SJSA1 (cell line): ENCODE measurements around the gene GLUD1. TPM values are rescaled to one million over a fixed set of nuclear protein-coding genes. Genes with fewer than 3 reads are reported as not detected.
"Not testable (repeated sequence)": the region's sequence is repeated elsewhere in the genome, so short reads cannot be mapped to it uniquely, and the experiment has no call there.

Source experiments
- DNase-seq, 2 experiments: peaks; one replicate each; pipeline ENCODE4 v3.0.0-alpha.2; 2015 to 2020; ENCODE audit warnings: low spot score in 2 of 2, low read depth in 1 of 2
- H3K27ac ChIP-seq: fragments of 250-450 bp; sonication (Bioruptor Pico); 2 replicates; pipeline ENCODE4 v1.5.1; 2020; ENCODE audit warnings: mild to moderate bottlenecking, moderate library complexity
- H3K27me3 ChIP-seq: fragments of 250-450 bp; sonication (Bioruptor Pico); replicated peaks from 2 replicates; pipeline ENCODE4 v1.5.1; 2020; ENCODE audit warnings: mild to moderate bottlenecking, moderate library complexity
- H3K36me3 ChIP-seq: fragments of 250-450 bp; sonication (Bioruptor Pico); 2 replicates; pipeline ENCODE4 v1.5.1; 2020; ENCODE audit warnings: mild to moderate bottlenecking
- H3K4me1 ChIP-seq: fragments of 250-450 bp; sonication (Bioruptor Pico); replicated peaks from 2 replicates; pipeline ENCODE4 v1.6.1; 2021; ENCODE audit warnings: mild to moderate bottlenecking
- H3K4me3 ChIP-seq: fragments of 250-450 bp; sonication (Bioruptor Pico); 2 replicates; pipeline ENCODE4 v1.5.1; 2020; ENCODE audit warnings: mild to moderate bottlenecking
- H3K9me3 ChIP-seq: fragments of 250-450 bp; sonication (Bioruptor Pico); replicated peaks from 2 replicates; pipeline ENCODE4 v1.5.1; 2020; ENCODE audit warnings: mild to moderate bottlenecking
- total RNA-seq: library from RNA; depleted of rRNA; stranded (reverse); fragments of >200 nt; shearing (Covaris generic); gene quantifications from 2 replicates; pipeline ENCODE4 v1.2.3, GENCODE V29; 2014; rRNA removed

The GLUD1 gene
- total RNA-seq, 1 experiment from 2014 or later, result 176 TPM

DNA sequence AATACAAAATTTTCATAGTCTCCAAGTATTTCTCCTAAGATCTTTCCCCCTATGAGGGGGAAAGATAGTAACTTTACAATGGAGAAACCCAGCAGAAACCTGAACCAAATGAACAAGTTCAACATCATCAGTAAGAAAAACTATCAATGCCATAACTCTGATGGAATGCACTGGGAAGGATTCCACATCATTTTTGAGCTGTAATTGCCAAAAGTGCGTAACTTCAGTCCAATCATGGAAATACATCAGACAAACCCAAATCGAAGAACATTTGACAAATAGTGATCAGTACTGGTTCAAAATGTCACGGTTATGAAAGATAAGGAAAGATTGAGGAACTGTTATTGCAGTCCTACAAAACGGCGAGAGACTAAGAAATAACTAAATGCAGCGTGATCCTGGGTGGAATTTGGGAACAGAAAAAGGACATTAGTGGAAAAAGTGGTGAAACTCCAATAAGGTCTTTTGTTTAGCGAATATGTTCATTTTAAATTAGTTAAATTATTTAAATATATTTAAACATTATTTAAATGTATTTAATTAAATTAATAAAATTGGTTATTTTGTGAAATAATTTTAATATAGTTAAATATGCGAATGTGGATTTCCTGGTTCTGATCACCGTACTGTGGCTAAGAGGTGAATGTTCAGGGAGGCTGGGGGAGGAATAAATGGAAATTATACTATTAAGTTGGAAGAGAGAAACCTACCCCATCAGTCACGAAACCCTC, 79.5 kb downstream of the GLUD1 start:
- not testable (repeated sequence) for H3K9me3 ChIP-seq, DNase-seq, H3K27ac ChIP-seq, H3K27me3 ChIP-seq, H3K4me3 ChIP-seq, H3K36me3 ChIP-seq, H3K4me1 ChIP-seq

DNA sequence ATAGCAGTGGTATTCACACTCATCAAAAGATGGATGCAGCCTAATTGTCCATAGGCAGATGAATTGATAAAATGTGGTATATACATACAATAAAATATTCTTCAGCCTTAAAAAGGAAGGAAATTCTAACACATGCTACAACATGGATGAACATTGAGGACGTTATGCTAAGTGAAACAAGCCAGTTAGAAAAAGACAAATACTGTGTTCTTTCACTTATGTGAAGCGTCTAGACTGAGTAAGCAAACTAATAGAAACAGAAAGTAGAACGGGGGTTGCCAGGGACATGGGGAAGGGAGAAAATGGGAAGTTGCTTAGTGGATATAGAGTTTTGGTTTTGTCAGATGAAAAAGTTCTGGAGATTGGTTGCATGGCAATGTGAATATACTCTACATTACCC, 81.1 kb downstream of the GLUD1 start:
- not testable (repeated sequence) for H3K27me3 ChIP-seq, DNase-seq, H3K27ac ChIP-seq, H3K36me3 ChIP-seq, H3K4me1 ChIP-seq, H3K9me3 ChIP-seq, H3K4me3 ChIP-seq

DNA sequence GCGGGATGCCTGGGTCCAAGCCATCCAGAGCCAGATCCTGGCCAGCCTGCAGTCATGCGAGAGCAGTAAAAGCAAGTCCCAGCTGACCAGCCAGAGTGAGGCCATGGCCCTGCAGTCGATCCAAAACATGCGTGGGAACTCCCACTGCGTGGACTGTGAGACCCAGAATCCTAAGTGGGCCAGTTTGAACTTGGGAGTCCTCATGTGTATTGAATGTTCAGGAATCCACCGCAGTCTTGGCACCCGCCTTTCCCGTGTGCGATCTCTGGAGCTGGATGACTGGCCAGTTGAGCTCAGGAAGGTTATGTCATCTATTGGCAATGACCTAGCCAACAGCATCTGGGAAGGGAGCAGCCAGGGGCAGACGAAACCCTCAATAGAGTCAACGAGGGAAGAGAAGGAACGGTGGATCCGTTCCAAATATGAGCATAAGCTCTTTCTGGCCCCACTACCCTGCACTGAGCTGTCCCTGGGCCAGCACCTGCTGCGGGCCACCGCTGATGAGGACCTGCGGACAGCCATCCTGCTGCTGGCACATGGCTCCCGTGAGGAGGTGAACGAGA, 85.4 kb downstream of the GLUD1 start:
- H3K4me3 ChIP-seq, H3K36me3 ChIP-seq, H3K9me3 ChIP-seq, H3K4me1 ChIP-seq, H3K27me3 ChIP-seq, DNase-seq, H3K27ac ChIP-seq: not testable (repeated sequence)

DNA sequence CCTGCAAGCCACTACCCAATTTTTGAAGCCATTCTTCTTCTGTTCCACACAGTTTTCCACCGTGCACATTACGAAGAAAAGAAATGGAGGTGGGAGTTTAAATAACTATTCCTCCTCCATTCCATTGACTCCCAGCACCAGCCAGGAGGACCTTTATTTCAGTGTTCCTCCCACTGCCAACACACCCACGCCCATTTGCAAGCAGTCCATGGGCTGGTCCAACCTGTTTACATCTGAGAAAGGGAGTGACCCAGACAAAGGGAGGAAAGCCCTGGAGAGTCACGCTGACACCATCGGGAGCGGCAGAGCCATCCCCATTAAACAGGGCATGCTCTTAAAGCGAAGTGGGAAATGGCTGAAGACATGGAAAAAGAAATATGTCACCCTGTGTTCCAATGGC, 86.3 kb downstream of the GLUD1 start:
- not testable (repeated sequence) for H3K9me3 ChIP-seq, H3K27ac ChIP-seq, H3K4me1 ChIP-seq, H3K27me3 ChIP-seq, H3K36me3 ChIP-seq, H3K4me3 ChIP-seq, DNase-seq

DNA sequence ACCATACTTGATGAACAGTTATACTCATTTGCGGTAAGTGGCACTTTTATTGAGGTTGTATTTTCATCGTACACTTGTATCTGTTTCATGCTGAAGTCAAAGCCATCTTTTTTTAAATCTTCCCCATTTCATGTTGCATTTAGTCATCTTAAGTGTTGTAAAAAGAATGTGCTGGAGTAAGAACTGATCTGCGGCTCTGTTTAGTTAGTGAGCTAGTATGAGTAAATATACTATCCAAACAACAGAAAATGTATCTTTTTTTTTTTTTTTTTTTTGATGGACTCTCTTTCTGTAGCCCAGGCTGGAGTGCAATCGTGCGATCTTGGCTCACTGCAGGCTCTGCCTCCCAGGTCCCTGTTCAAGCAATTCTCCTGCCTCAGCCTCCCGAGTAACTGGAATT, 87.0 kb downstream of the GLUD1 start:
- H3K9me3 ChIP-seq, H3K4me3 ChIP-seq, H3K27ac ChIP-seq, H3K4me1 ChIP-seq, DNase-seq, H3K27me3 ChIP-seq, H3K36me3 ChIP-seq: not testable (repeated sequence)

DNA sequence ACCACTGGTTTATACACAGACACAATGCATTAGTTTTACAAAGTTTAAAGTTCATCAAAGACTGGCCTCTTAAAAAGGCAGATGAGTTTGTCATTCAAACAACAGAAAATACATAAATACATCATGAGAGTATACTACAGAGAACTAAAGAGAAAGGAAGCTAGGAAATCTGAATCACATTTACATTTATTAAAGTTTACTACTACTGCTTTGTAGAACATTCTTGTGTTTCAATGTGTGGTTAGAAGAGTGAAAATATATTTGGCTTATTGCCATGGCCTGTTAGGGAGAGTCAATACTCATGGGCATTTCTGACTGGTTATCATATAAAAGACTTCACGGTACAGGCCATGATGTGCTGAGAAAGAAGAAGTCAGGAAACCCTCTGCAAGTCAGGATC, 87.5 kb downstream of the GLUD1 start:
- H3K27me3 ChIP-seq, H3K36me3 ChIP-seq, H3K27ac ChIP-seq, H3K4me3 ChIP-seq, H3K4me1 ChIP-seq, DNase-seq, H3K9me3 ChIP-seq: not testable (repeated sequence)

DNA sequence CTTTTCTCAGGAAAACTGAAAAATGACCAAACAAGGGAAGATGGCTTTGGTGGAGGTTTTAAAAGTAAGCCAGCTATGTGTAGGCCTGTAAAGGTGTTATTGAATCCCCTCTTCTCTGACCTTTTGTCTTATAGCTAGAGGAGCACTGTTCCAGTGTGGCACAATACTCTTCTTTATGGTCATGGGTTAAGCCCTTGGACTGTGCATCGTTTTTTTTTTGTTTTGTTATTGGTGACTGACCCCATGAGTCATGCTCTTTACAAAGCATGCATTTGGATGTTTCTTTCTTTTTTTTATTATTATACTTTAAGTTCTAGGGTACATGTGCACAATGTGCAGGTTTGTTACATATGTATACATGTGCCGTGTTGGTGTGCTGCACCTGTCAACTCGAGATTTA, 94.2 kb downstream of the GLUD1 start:
- Histone ChIP-seq H3K27me3 (no peaks in the 10 kb centered on the region), H3K9me3 (no peaks in the 10 kb centered on the region), H3K4me3 (no peak overlapping the region), H3K36me3 (no peaks in the 10 kb centered on the region), H3K27ac (no peak overlapping the region), H3K4me1 (0 out of 2 replicates have a peak, but pooled peaks cover 3% of the 10 kb centered on the region)
- no peak for DNase-seq

Other genes with a start within 250 kb of the GLUD1 start
- gene MMRN2, start 137.2 kb downstream of the GLUD1 start, total RNA-seq, result 1.5 TPM in 1 of 2 replicates, not detected in the other
- 0.74 TPM in 1 of 2 replicates, not detected in the other for gene SNCG, start 136.2 kb downstream of the GLUD1 start, total RNA-seq
- gene ADIRF, start 126.4 kb downstream of the GLUD1 start, total RNA-seq, result not detected in 2 replicates
- not detected in 2 replicates for gene FAM25A, start 74.5 kb downstream of the GLUD1 start, total RNA-seq
- gene SHLD2, start 363 bp upstream of the GLUD1 start, total RNA-seq, result 40.3 and 46.2 TPM in 2 replicates
- 1.1 and 3.4 TPM in 2 replicates for gene NUTM2A, start 130.6 kb upstream of the GLUD1 start, total RNA-seq